Measurements from ENCODE around the gene MAP6. TPM values are rescaled to one million over a fixed set of nuclear protein-coding genes. Genes with fewer than 3 reads are reported as not detected.

Gene MAP6
- total RNA-seq, 2 experiments from 2014 or later = not detected

DNA sequence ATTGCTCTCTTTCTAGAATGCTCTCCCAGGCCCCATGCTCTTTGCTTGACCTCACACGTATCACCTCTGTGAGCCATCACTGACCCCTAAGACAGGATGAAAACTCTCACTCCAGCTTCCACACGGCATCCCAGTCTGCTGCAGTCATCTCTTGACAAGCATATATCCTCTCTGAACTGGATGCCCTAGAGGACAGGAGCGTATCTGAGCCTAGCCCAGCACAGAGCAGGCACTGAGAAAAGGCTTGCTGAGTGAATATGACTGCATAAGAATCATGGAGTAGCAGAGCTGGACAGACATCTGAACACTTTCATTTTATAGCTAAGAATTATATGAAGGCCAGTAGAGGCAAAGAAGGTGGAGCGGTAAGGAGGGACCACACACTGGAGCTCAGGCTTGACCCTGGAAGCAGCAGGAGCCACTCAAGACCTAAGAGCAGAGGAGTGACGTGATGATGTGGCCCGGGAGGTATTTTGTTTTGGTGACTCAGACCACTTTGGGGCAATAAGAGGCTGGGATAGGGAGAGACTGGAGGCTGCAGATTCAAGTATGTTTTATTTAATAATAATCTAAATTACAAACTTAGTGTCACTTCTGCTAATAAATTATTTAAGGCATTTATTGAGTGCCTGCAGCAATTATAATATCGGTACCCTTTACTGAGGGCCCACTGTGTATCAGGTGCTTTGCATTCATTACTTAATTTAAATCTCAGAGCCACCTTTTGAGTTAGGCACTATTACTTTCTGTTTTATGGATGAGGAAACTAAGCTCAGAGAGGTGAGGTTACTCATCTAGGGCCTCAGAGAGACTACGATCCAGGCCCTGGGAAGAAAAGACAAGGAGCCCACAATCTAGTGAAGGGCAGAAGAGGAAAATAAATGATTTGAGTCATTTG lies 42.6 kb downstream of the MAP6 start:
- CTCF ChIA-PET = no interaction called here
- Mint-ChIP-seq H3K4me1 (ENCODE audit: low read depth) (no peaks in the 10 kb centered on the region), H3K9me3 (ENCODE audit: insufficient read depth) (no peaks in the 10 kb centered on the region), H3K27me3 (ENCODE audit: low read depth) (peaks cover 14% of the 10 kb centered on the region), H3K36me3 (ENCODE audit: low read depth) (no peaks in the 10 kb centered on the region), H3K27ac (no peak overlapping the region), H3K4me3 (no peak overlapping the region)
- DNase-seq (no peak), ATAC-seq (no peak)
- POLR2A ChIA-PET = no interaction called here

DNA sequence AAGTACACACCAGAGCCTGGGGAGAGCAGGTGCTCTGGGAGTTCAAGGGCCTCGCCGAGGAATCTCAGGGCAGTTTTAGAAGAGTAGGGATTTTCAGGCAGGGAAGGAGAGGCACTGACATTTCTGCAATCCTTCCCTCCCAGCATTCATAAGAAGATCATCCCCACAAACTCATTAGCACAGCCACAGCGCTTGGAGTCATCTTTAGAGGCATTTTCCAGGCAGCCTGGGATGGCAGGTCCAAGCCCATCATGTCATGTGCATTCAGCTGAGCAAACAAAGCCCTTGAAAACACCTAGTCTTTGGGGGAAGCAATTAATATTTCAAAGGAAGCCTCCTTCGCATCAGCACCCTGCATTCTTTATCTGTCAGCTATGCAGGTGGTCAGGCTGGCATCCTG lies 43.8 kb downstream of the MAP6 start:
- Mint-ChIP-seq H3K4me1 (ENCODE audit: low read depth) (no peaks in the 10 kb centered on the region), H3K27me3 (ENCODE audit: low read depth) (peaks cover 15% of the 10 kb centered on the region), H3K9me3 (ENCODE audit: insufficient read depth) (no peaks in the 10 kb centered on the region), H3K27ac (no peak overlapping the region), H3K4me3 (no peak overlapping the region), H3K36me3 (ENCODE audit: low read depth) (no peaks in the 10 kb centered on the region)
- ChIA-PET POLR2A (interaction anchor here (0.6 kb wide), 1 partner anchor 17 kb away, joined by 3 read pairs; no protein-coding TSS in a partner anchor), CTCF (no interaction called here)
- DNase-seq (no peak), ATAC-seq (no peak)

DNA sequence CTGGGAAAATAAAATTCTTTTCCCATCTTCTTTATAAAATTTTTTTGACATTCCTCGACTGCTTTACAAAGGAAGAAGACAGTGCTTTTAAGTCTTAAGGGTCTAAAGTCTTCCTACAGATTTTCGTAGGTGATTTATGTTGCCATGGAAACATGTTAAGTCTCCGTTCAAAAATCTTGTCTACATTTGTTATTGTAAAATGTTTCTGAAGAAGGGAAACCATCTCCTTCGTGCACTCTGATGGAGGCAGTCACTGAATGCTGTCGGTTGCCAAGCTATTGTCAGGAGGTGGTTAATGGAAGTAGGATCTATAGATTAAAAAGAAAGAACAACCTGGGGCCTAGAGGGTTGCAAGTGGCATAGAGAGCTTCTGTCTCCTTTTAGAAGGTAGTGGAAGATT lies 52.6 kb downstream of the MAP6 start:
- no peaks in the 10 kb centered on the region for H3K4me1 Mint-ChIP-seq (ENCODE audit: low read depth)
- ChIA-PET POLR2A (no interaction called here), CTCF (no interaction called here)
- DNase-seq (no peak), ATAC-seq (no peak)
- H3K27ac Mint-ChIP-seq = no peak overlapping the region
- peaks cover 15% of the 10 kb centered on the region for H3K27me3 Mint-ChIP-seq (ENCODE audit: low read depth)
- H3K4me3 Mint-ChIP-seq = no peak overlapping the region
- H3K36me3 Mint-ChIP-seq (ENCODE audit: low read depth) = no peaks in the 10 kb centered on the region
- H3K9me3 Mint-ChIP-seq (ENCODE audit: insufficient read depth) = no peaks in the 10 kb centered on the region

DNA sequence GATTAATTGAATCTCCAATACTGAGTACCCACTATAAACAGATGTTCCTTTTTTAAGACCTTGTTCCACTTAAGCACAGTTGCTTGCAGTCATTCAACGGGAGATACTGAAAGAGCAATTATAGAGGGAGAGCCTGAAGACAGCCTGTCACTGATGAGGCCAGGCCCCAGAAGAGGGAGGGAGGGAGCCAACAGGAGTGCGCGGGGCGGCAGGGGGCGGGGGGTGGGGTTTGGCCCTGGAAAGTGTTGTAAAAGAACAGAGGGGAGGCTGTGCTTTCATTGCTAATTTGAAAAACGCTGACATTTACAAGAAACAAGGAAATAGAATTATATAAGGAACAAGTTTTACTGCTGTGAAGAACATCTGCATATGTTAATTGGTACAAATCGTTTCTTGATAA lies 53.1 kb downstream of the MAP6 start:
- ChIA-PET CTCF (interaction anchor here (1.3 kb wide), 1 partner anchor 18 kb away, joined by 4 read pairs; no protein-coding TSS in a partner anchor), POLR2A (no interaction called here)
- H3K27ac Mint-ChIP-seq = no peak overlapping the region
- peaks cover 13% of the 10 kb centered on the region for H3K27me3 Mint-ChIP-seq (ENCODE audit: low read depth)
- H3K36me3 Mint-ChIP-seq (ENCODE audit: low read depth) = no peaks in the 10 kb centered on the region
- H3K4me3 Mint-ChIP-seq = no peak overlapping the region
- H3K4me1 Mint-ChIP-seq (ENCODE audit: low read depth) = no peaks in the 10 kb centered on the region
- H3K9me3 Mint-ChIP-seq (ENCODE audit: insufficient read depth) = no peaks in the 10 kb centered on the region
- ATAC-seq (no peak), DNase-seq (no peak)

DNA sequence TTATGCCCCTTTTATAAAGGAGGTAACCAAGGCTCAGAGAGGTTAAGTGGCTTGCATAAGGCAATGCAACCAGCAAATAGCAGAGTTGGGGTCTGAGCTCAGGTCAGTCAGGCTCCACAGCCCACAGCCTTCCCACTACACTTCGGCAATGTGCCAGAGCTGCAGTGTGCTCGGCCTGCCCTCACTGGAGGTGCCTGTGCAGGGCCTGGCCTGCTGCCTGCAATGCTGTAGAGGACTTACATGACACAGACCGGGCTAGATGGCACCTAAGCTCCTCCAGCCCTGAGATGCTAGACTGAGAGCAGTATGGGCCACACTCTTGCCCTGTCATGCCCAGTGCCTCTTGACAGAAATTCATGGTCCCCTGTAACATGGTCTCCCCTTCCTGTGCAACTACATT lies 57.0 kb downstream of the MAP6 start:
- Mint-ChIP-seq H3K9me3 (ENCODE audit: insufficient read depth) (no peaks in the 10 kb centered on the region), H3K27ac (no peak overlapping the region), H3K4me1 (ENCODE audit: low read depth) (no peaks in the 10 kb centered on the region), H3K27me3 (ENCODE audit: low read depth) (peaks cover 27% of the 10 kb centered on the region), H3K36me3 (ENCODE audit: low read depth) (no peaks in the 10 kb centered on the region), H3K4me3 (no peak overlapping the region)
- ATAC-seq (no peak), DNase-seq (no peak)
- ChIA-PET CTCF (interaction anchor here (1.3 kb wide), 1 partner anchor 16 kb away, joined by 3 read pairs; no protein-coding TSS in a partner anchor), POLR2A (no interaction called here)

DNA sequence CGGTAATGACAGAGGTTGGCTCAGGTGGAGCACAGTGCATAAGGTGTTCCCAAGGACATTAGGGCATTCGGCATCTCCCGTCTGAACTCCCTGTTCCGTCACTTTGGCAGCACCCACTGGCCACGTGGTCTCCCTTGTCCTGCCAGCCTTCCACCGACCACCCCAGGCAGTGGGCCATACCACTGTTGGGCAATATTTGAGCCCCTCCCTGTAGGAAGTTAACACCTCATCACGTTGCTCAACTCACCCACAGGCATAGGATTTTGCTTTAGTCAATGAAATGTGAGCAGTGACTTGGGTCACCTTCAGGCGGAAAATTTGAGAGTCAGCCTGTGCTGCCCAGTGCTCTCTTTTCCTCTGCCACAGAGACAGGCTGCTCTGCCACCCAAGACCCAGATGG lies 62.7 kb downstream of the MAP6 start:
- CTCF ChIA-PET = no interaction called here
- Mint-ChIP-seq H3K4me1 (ENCODE audit: low read depth) (peaks cover 2% of the 10 kb centered on the region), H3K27ac (no peak overlapping the region), H3K9me3 (ENCODE audit: insufficient read depth) (no peaks in the 10 kb centered on the region), H3K27me3 (ENCODE audit: low read depth) (peaks cover 25% of the 10 kb centered on the region), H3K4me3 (no peak overlapping the region), H3K36me3 (ENCODE audit: low read depth) (no peaks in the 10 kb centered on the region)
- no peak for DNase-seq
- ATAC-seq = no peak
- POLR2A ChIA-PET = no interaction called here

DNA sequence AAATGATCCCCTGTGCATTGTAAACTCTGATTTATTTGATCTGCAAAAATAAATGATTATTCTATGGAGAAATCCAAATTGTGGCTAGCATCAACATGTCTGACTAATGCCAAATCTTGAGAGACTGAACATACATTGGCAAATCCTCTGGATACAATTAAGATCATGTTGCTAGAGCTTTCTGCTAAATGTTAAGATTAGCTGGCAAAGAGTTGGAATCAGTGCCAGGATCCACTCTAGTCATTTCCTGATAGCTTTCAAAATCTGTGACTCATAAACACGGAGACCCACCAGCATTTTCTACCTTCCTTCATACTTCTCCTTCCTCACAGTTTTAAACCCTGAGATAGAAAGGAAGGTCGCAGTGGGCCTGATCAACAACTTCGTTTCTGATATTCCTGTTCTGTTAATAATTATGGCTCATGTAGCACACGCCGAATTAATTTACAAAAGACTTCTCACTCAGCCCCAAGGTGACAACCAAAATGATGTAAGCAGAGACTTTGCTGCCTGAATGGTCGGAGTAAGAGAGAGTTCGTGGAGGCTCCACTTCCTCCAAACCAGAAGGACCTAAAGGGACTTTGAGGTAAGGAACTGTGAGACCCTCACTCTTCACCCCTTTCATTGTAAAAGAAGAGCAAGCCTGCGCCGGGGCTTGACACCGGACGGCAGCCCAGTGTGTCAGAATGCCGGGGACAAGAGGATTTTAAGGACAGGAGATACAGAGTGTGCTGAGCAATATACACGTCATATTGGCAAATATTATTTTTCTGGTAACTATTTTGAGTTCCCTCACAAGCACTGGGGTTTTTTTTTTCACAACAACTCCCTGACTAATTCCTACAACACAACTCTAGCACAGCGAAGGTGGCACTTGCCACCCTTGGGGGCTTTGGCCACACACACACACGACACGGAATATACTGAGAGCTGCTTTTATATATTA lies 64.8 kb downstream of the MAP6 start:
- Mint-ChIP-seq H3K36me3 (ENCODE audit: low read depth) (no peaks in the 10 kb centered on the region), H3K9me3 (ENCODE audit: insufficient read depth) (no peaks in the 10 kb centered on the region), H3K4me1 (ENCODE audit: low read depth) (peaks cover 2% of the 10 kb centered on the region), H3K27me3 (ENCODE audit: low read depth) (peaks cover 23% of the 10 kb centered on the region), H3K4me3 (no peak overlapping the region), H3K27ac (no peak overlapping the region)
- ChIA-PET POLR2A (no interaction called here), CTCF (no interaction called here)
- DNase-seq (no peak), ATAC-seq (no peak)

DNA sequence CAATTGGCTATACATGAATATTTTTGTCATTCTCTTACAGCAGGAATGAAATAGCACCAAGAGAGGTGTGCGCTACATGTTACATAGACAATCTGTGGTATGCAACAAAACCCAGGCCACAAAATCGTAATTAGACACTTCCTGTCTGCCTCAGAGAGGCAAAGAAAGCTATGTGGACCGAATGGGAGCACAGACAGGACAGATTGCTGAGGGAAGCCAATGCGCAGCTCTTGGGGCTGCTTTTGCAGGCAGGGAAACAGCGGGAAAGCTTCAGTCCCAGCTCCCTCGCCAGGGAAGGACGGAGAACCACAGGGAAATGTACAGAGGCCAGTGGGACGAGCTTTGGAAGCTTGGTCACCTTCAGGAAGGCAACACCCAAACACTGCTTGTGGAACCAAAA lies 65.9 kb downstream of the MAP6 start:
- Mint-ChIP-seq H3K27ac (no peak overlapping the region), H3K9me3 (ENCODE audit: insufficient read depth) (no peaks in the 10 kb centered on the region), H3K36me3 (ENCODE audit: low read depth) (no peaks in the 10 kb centered on the region), H3K27me3 (ENCODE audit: low read depth) (peaks cover 22% of the 10 kb centered on the region), H3K4me1 (ENCODE audit: low read depth) (peaks cover 5% of the 10 kb centered on the region), H3K4me3 (no peak overlapping the region)
- no peak for DNase-seq
- CTCF ChIA-PET = interaction anchor here (0.7 kb wide), 1 partner anchor 103 kb away, joined by 3 read pairs; no protein-coding TSS in a partner anchor
- POLR2A ChIA-PET = no interaction called here
- ATAC-seq = no peak

DNA sequence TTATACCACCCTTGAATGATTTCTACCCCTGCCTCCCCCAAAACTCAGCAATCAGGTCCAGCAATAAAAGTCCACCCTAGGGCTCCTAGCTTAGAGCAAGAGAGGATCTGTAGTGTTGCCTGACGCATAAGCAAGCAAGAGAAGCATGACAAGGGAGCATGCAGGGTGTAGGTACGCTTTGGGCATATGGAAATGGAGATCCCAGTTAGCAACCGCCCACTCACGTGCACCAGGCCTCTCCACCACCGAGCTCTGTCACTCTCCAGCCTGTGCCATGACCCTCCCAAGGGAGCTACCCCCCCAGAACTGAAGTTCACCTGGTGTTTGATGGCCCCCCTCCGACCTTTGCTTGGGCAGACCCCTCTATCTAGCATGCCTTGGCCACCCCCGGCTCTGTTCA lies 67.3 kb downstream of the MAP6 start:
- no peak overlapping the region for H3K4me3 Mint-ChIP-seq
- DNase-seq (no peak), ATAC-seq (no peak)
- ChIA-PET POLR2A (no interaction called here), CTCF (interaction anchor here (0.8 kb wide), 1 partner anchor 24 kb away, joined by 3 read pairs; no protein-coding TSS in a partner anchor)
- H3K27ac Mint-ChIP-seq = no peak overlapping the region
- no peaks in the 10 kb centered on the region for H3K9me3 Mint-ChIP-seq (ENCODE audit: insufficient read depth)
- H3K4me1 Mint-ChIP-seq (ENCODE audit: low read depth) = peaks cover 5% of the 10 kb centered on the region
- no peaks in the 10 kb centered on the region for H3K36me3 Mint-ChIP-seq (ENCODE audit: low read depth)
- H3K27me3 Mint-ChIP-seq (ENCODE audit: low read depth) = peaks cover 13% of the 10 kb centered on the region

DNA sequence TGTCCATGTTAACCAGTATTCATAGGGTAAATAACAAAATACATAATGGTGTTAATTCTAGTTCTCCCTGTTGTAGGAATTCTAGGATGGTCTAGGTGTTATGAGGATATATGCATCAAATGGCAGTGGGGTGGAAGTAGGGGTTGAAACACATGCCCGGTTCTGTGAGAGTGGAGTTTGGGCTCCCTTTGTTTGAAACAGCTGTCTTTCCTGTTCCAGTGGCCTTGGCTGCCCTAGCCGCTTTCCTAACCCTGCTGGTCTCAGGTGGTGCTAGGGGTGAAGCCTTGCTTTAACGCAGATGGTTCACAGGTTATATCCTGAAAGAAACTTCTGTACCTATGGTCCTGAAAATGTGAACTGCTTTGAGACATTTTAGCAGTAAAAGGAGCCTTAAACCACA lies 68.5 kb downstream of the MAP6 start:
- DNase-seq = no peak
- no peaks in the 10 kb centered on the region for H3K36me3 Mint-ChIP-seq (ENCODE audit: low read depth)
- no peak for ATAC-seq
- H3K27ac Mint-ChIP-seq = no peak overlapping the region
- CTCF ChIA-PET = interaction anchor here (1.4 kb wide), 1 partner anchor 9 kb away, joined by 3 read pairs; no protein-coding TSS in a partner anchor
- no peaks in the 10 kb centered on the region for H3K9me3 Mint-ChIP-seq (ENCODE audit: insufficient read depth)
- H3K4me3 Mint-ChIP-seq = no peak overlapping the region
- H3K4me1 Mint-ChIP-seq (ENCODE audit: low read depth) = peaks cover 5% of the 10 kb centered on the region
- H3K27me3 Mint-ChIP-seq (ENCODE audit: low read depth) = peaks cover 16% of the 10 kb centered on the region
- POLR2A ChIA-PET = no interaction called here

DNA sequence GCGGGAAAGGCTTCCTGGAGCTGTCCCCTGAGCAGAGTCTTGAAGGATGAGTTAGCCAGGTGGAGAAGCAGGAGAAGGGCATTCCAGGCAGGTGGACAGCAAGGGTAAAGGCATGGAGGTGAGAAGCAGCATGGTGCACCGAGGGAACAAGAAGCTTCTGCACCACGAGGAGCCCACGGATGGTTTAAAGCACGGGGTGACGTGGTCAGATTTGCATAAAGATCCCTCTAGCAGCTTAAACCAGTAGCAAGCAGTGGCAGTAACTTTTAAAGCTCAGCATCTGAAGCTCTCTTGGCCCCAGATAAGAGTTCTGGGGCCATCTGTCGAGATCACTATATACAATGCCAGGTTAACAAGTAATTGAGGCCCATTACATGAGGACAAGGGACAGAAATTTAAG lies 69.9 kb downstream of the MAP6 start:
- Mint-ChIP-seq H3K36me3 (ENCODE audit: low read depth) (no peaks in the 10 kb centered on the region), H3K27me3 (ENCODE audit: low read depth) (peaks cover 13% of the 10 kb centered on the region), H3K9me3 (ENCODE audit: insufficient read depth) (no peaks in the 10 kb centered on the region), H3K4me3 (no peak overlapping the region), H3K4me1 (ENCODE audit: low read depth) (peaks cover 5% of the 10 kb centered on the region), H3K27ac (no peak overlapping the region)
- POLR2A ChIA-PET = no interaction called here
- ATAC-seq = no peak
- CTCF ChIA-PET = interaction anchor here (1.4 kb wide), 2 partner anchors 8 to 33 kb away, joined by 3 read pairs; no protein-coding TSS in a partner anchor
- DNase-seq = no peak

DNA sequence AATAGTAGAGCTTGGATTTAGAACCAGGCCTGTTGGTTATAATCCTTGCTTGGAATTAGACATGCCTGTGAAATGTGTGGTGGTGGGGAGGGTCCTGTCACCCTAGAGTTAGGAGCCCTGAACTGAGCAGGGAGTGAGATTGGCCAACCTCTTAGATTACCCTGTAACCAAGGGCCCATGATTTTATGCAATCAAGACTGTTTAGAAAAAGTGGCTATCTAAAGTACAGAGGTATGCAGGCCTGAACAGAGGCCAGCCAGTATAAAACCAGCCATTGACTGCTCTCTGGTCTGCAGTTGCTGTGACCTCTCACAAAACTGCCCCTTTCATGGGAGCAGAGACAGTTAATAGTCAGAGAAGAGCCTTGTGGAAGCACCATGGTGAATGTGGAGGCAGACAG lies 70.6 kb downstream of the MAP6 start:
- H3K27me3 Mint-ChIP-seq (ENCODE audit: low read depth) = peaks cover 13% of the 10 kb centered on the region
- no peak overlapping the region for H3K27ac Mint-ChIP-seq
- ATAC-seq (no peak), DNase-seq (no peak)
- ChIA-PET POLR2A (interaction anchor here (0.6 kb wide), 1 partner anchor 121 kb away, joined by 3 read pairs; no protein-coding TSS in a partner anchor), CTCF (interaction anchor here (0.6 to 1.5 kb wide), 8 partner anchors 10 to 915 kb away, joined by 3 to 6 read pairs (median 3); no protein-coding TSS in a partner anchor)
- no peaks in the 10 kb centered on the region for H3K9me3 Mint-ChIP-seq (ENCODE audit: insufficient read depth)
- H3K4me1 Mint-ChIP-seq (ENCODE audit: low read depth) = peaks cover 5% of the 10 kb centered on the region
- no peak overlapping the region for H3K4me3 Mint-ChIP-seq
- no peaks in the 10 kb centered on the region for H3K36me3 Mint-ChIP-seq (ENCODE audit: low read depth)
